K562 (cell line): ENCODE data around the gene MEGF11. TPM values are rescaled to one million over a fixed set of nuclear protein-coding genes. Genes with fewer than 3 reads are reported as not detected.

Source experiments
- ATAC-seq: fragments of 200-7000 bp; cut with Tn5 transposase; 3 replicates; pipeline ENCODE4 v1.9.1; 2020; ENCODE audit warnings: moderate library complexity
- BruUV-seq: library from RNA; stranded (reverse); fragments of 400-500 nt; replicated peaks from 2 replicates; lab custom pipeline; 2021; lab: Mats Ljungman, UMichigan
- CTCF ChIA-PET: fragments of 300-600 bp; formaldehyde crosslinking; extraction: SDS; loops from one replicate; lab custom pipeline; 2021; ENCODE audit warnings: low intra/inter-chr PET ratio; lab: Yijun Ruan, JAX
- POLR2A ChIA-PET: fragments of 300-600, 350-650 bp; sonication (Branson Sonifier 250); formaldehyde crosslinking; extraction: SDS; loops from one replicate; lab custom pipeline; 2021; ENCODE audit warnings: antibody characterized with exemption, inconsistent platforms; lab: Yijun Ruan, JAX
- DNase-seq, 4 experiments: peaks; one replicate each; pipeline versions ENCODE4 v3.0.0 to v3.0.0-alpha.2; 2011 to 2018; ENCODE audit warnings: low spot score in 3 of 4, mixed read lengths in 3 of 4; ENCODE audit errors: extremely low read depth in 1 of 4
- FAIRE-seq: peaks from 2 replicates; lab custom pipeline; 2011; peaks lifted over from hg19 to GRCh38; lab: Jason Lieb, UNC
- H2AFZ ChIP-seq: 2 replicates; pipeline ENCODE4 v1.6.0; 2011; ENCODE audit warnings: low read depth, low read length, control low read depth, inconsistent platforms
- H3K27ac ChIP-seq: fragments of 200-600 bp; 3 replicates; pipeline ENCODE4 v1.8.0; 2011; ENCODE audit warnings: low read depth, mild to moderate bottlenecking, control low read depth, inconsistent platforms, low read length, moderate library complexity, mixed read lengths; ENCODE audit errors: extremely low read depth
- H3K27me3 ChIP-seq, 2 experiments: fragments of 300-600 bp in 1 of 2; 2 replicates in 1 of 2; 3 replicates in 1 of 2; pipeline versions ENCODE4 v1.6.0 to v1.8.0; 2011; ENCODE audit warnings: inconsistent platforms in 2 of 2, low read length in 2 of 2, mild to moderate bottlenecking in 1 of 2, mixed read lengths in 1 of 2, moderate library complexity in 1 of 2; ENCODE audit not compliant: control insufficient read depth in 2 of 2, insufficient read depth in 2 of 2
- H3K36me3 ChIP-seq: fragments of 300-600 bp; 3 replicates; pipeline ENCODE4 v1.8.0; 2011; ENCODE audit warnings: mild to moderate bottlenecking, low read length, inconsistent platforms; ENCODE audit not compliant: control insufficient read depth, insufficient read depth
- H3K4me1 ChIP-seq, 2 experiments: fragments of 200-600 bp in 1 of 2; replicated peaks in 1 of 2; 2 replicates in 1 of 2; 3 replicates in 1 of 2; pipeline versions ENCODE4 v1.5.1 to v1.8.0; 2011; ENCODE audit warnings: inconsistent platforms in 2 of 2, low read length in 2 of 2, mild to moderate bottlenecking in 1 of 2, mixed read lengths in 1 of 2, moderate library complexity in 1 of 2; ENCODE audit not compliant: control insufficient read depth in 2 of 2, insufficient read depth in 2 of 2
- H3K4me2 ChIP-seq: 2 replicates; pipeline ENCODE4 v1.6.1; 2011; ENCODE audit warnings: low read length, control low read depth, inconsistent platforms, mixed read lengths; ENCODE audit not compliant: insufficient read depth
- H3K4me3 ChIP-seq: fragments of 200-600 bp; sonication (generic), shearing (Covaris generic); 2 replicates; pipeline ENCODE4 v1.5.1; 2016; ENCODE audit warnings: control low read depth, inconsistent platforms
- H3K79me2 ChIP-seq: fragments of 200-600 bp; 3 replicates; pipeline ENCODE4 v1.8.0; 2011; ENCODE audit warnings: low read length, inconsistent platforms; ENCODE audit not compliant: control insufficient read depth, insufficient read depth
- H3K9ac ChIP-seq, 2 experiments: 2 replicates each; pipeline versions ENCODE4 v1.6.0 to v1.6.1; 2011; ENCODE audit warnings: low read depth in 2 of 2, low read length in 2 of 2, control low read depth in 1 of 2, inconsistent platforms in 1 of 2, mild to moderate bottlenecking in 1 of 2, mixed read lengths in 1 of 2; ENCODE audit not compliant: insufficient read depth in 1 of 2
- H3K9me1 ChIP-seq: one replicate; pipeline ENCODE4 v1.6.0; 2011; ENCODE audit warnings: inconsistent platforms, mild to moderate bottlenecking, low read length, moderate library complexity; ENCODE audit not compliant: control insufficient read depth, insufficient read depth
- H3K9me3 ChIP-seq: replicated peaks from 2 replicates; pipeline ENCODE4 v1.5.1; 2011; ENCODE audit warnings: low read depth, low read length, inconsistent platforms; ENCODE audit not compliant: control insufficient read depth, insufficient read depth
- H4K20me1 ChIP-seq: replicated peaks from 2 replicates; pipeline ENCODE4 v1.6.1; 2011; ENCODE audit warnings: low read length, inconsistent platforms, mixed read lengths; ENCODE audit not compliant: control insufficient read depth, insufficient read depth
- CSDE1 ChIP-seq, 2 experiments: fragments of 450-650 bp; IDR thresholded peaks; 2 replicates each; pipeline ENCODE4 v1.6.1; 2016; ENCODE audit warnings: mild to moderate bottlenecking in 1 of 2
- EGR1 ChIP-seq: fragments of 450-650 bp; conservative IDR thresholded peaks from 2 replicates; pipeline ENCODE4 v1.6.1; 2017; ENCODE audit warnings: mild to moderate bottlenecking
- GABPB1 ChIP-seq: sonication (generic); formaldehyde crosslinking; IDR thresholded peaks from 2 replicates; pipeline ENCODE4 v1.8.0; 2022; ENCODE audit warnings: mild to moderate bottlenecking, missing genetic modification reagents
- HOXB6 ChIP-seq: fragments of 250-450 bp; sonication (Bioruptor Pico); IDR thresholded peaks from 2 replicates; pipeline ENCODE4 v1.5.1; 2022; ENCODE audit warnings: mild to moderate bottlenecking, borderline replicate concordance
- KAT2B ChIP-seq: IDR thresholded peaks from one replicate; pipeline ENCODE4 v1.6.1; 2012; ENCODE audit warnings: low read depth, mild to moderate bottlenecking, control low read depth, inconsistent platforms, low read length, moderate library complexity
- KAT8 ChIP-seq: fragments of 450-650 bp; IDR thresholded peaks from 2 replicates; pipeline ENCODE4 v1.6.1; 2016; ENCODE audit warnings: low read depth, mild to moderate bottlenecking
- KLF13 ChIP-seq: fragments of 450-650 bp; IDR thresholded peaks from 2 replicates; pipeline ENCODE4 v1.6.1; 2016; ENCODE audit warnings: missing genetic modification characterization, low read depth, mild to moderate bottlenecking, missing compliant biosample characterization, moderate library complexity, borderline replicate concordance
- POU5F1 ChIP-seq: fragments of 150-350 bp; IDR thresholded peaks from 2 replicates; pipeline ENCODE4 v1.6.1; 2014; ENCODE audit warnings: borderline replicate concordance, low read length, low read depth, mild to moderate bottlenecking; ENCODE audit not compliant: partially characterized antibody
- SAP30 ChIP-seq: fragments of 200-600 bp; sonication (generic); IDR thresholded peaks from 2 replicates; pipeline ENCODE4 v1.6.1; 2012; ENCODE audit warnings: borderline replicate concordance, low read depth, mild to moderate bottlenecking, moderate library complexity, low read length, control low read depth, inconsistent platforms; ENCODE audit not compliant: insufficient read depth, poor library complexity, severe bottlenecking
- SIX5 ChIP-seq, 2 experiments: IDR thresholded peaks; 2 replicates each; pipeline ENCODE4 v1.6.1; 2011; ENCODE audit warnings: low read length in 2 of 2, borderline replicate concordance in 1 of 2, low read depth in 1 of 2, mild to moderate bottlenecking in 1 of 2, moderate library complexity in 1 of 2; ENCODE audit not compliant: insufficient read depth in 1 of 2
- ZNF23 ChIP-seq: fragments of 250-450 bp; sonication (Bioruptor Pico); IDR thresholded peaks from 2 replicates; pipeline ENCODE4 v1.4.0; 2020; ENCODE audit warnings: mild to moderate bottlenecking
- ZNF589 ChIP-seq: fragments of 200-800 bp; sonication (Bioruptor generic); IDR thresholded peaks from 2 replicates; pipeline ENCODE4 v1.6.1; 2016; ENCODE audit warnings: low read depth, missing genetic modification characterization, missing compliant biosample characterization
- WGBS: fragments of 100-300 bp; shearing (Covaris generic); methylation state at CpG from one replicate; pipeline ENCODE4 v1.1.6; 2016; ENCODE audit warnings: low coverage, mixed read lengths; ENCODE audit not compliant: insufficient coverage; ENCODE audit errors: missing lambda C conversion rate; 5-methylcytosine and 5-hydroxymethylcytosine counted together
- in situ Hi-C: fragments of 300-500 bp; cut with MboI; formaldehyde crosslinking; loops from 4 replicates; pipeline ENCODE4 v1.15.0; 2018; ENCODE audit warnings: inconsistent platforms, mixed read lengths
- intact Hi-C: fragments of 100-400 bp; cut with micrococcal nuclease; formaldehyde crosslinking; loops from 2 replicates; pipeline ENCODE4 v1.14.2; 2022
- polyA plus RNA-seq, 8 experiments: library from polyadenylated mRNA; depleted of rRNA in 4 of 8; stranded (reverse) in 5 of 8; unstranded in 3 of 8; fragments of >200 nt; fragmentation: Nextera tagmentation in 2 of 8; fragmentation: Illumina TruSeq in 1 of 8; extraction: Ambion mirVana in 2 of 8; extraction: Trizol in 1 of 8; gene quantifications; 2 replicates each; pipeline versions ENCODE4 v1.2.1 to v1.2.3, GENCODE V29; 2011 to 2014; ENCODE audit warnings: inconsistent platforms in 1 of 8, missing spikeins in 1 of 8
- total RNA-seq, 7 experiments: library from RNA; depleted of rRNA in 6 of 7; stranded (reverse); fragments of >200 nt in 6 of 7; fragmentation: Illumina TruSeq in 2 of 7; extraction: Trizol in 2 of 7; gene quantifications; 2 replicates each; pipeline versions ENCODE4 v1.2.1 to v1.2.3, GENCODE V29; 2011 to 2021; ENCODE audit warnings: low replicate concordance in 1 of 7
- TF ChIP-seq, protein P1 (sequence below): fragments of 450-650 bp; formaldehyde crosslinking; IDR thresholded peaks from 2 replicates; pipeline ENCODE4 v1.4.0; 2020; ENCODE audit warnings: mild to moderate bottlenecking
- TF ChIP-seq, protein P2 (sequence below), 2 experiments: fragments of 450-650 bp; IDR thresholded peaks; 2 replicates each; pipeline ENCODE4 v1.6.1; 2018; ENCODE audit warnings: mild to moderate bottlenecking in 2 of 2, low read depth in 1 of 2; ENCODE audit not compliant: partially characterized antibody in 2 of 2

Gene MEGF11
- total and polyA plus RNA-seq, 9 of the 15 experiments (the other 6 are each of a cell fraction or from before 2014, with no cell fraction given): 0.06 to 0.23 (median 0.20) TPM; not detected in 6

DNA sequence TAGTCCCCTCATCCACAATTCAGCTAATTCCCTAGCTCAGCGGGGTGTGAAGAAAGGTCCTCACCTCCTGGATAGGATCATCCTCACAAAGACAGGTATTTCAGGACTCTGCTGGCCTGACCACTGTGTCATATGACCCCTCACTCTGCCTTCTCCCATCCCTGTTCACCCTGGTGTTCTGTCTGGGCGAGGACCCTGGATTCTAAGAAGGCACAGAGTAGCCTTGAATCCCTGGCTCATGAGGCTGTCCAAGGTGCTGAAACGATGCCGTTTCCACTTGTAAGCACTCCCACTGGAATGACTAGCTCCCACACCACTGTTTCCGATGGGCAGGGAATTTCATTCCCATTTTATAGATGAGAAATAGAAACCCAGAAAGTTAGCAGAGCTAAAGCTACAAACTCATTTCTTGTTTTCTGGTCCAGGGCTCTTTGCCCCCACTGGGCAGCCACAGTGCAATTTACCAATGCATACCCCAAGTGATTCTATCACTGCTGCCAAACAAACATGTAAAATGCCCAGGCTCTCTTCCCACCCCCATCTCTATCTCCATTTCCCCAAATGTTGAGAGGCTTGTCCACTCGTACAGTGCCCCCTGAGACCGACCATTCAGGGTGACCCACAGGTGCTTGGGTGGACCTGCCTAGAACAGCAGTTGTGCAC is 301.0 kb downstream of the MEGF11 start:
- Histone ChIP-seq H3K27ac (no peak overlapping the region), H3K4me2 (no peak overlapping the region), H3K9ac (no peak overlapping the region), H3K4me1 (no peaks in the 10 kb centered on the region), H3K27me3 (peaks cover 25 to 29% of the 10 kb centered on the region in 2 experiments; a peak in 4 of 5 replicates), H3K79me2 (no peaks in the 10 kb centered on the region), H4K20me1 (peaks cover 19% of the 10 kb centered on the region; the same call in 1 of the 2 replicates), H3K4me3 (no peak overlapping the region), H3K9me3 (no peaks in the 10 kb centered on the region), H3K9me1 (peaks cover 2% of the 10 kb centered on the region), H3K36me3 (no peaks in the 10 kb centered on the region), H2AFZ (no peak overlapping the region)
- 0% methylated on average over 6 of the region's 7 CpGs for WGBS
- BruUV-seq: no TSS peak
- in situ Hi-C loops: no loop called here
- peak in 3 of 4 experiments; percentile 42 to 44 (median 43) for DNase-seq
- ATAC-seq: peak; percentile 72
- POLR2A ChIA-PET: interaction anchor here (0.8 to 1.2 kb wide), 4 partner anchors 11 to 629 kb away, joined by 3 to 4 read pairs (median 4); no protein-coding TSS in a partner anchor
- CTCF ChIA-PET: no interaction called here
- peak; percentile 73 for FAIRE-seq
- intact Hi-C loops: no loop called here
- TF ChIP-seq GABPB1 (CRISPR knock-in tag): no peak
- no peak for TF ChIP-seq SAP30
- TF ChIP-seq HOXB6 (CRISPR knock-in tag): no peak
- TF ChIP-seq KAT2B: no peak
- no peak for TF ChIP-seq KLF13 (tag)
- TF ChIP-seq, protein P1, sequence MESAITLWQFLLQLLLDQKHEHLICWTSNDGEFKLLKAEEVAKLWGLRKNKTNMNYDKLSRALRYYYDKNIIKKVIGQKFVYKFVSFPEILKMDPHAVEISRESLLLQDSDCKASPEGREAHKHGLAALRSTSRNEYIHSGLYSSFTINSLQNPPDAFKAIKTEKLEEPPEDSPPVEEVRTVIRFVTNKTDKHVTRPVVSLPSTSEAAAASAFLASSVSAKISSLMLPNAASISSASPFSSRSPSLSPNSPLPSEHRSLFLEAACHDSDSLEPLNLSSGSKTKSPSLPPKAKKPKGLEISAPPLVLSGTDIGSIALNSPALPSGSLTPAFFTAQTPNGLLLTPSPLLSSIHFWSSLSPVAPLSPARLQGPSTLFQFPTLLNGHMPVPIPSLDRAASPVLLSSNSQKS: no peak
- TF ChIP-seq KAT8: no peak
- TF ChIP-seq, protein P2, sequence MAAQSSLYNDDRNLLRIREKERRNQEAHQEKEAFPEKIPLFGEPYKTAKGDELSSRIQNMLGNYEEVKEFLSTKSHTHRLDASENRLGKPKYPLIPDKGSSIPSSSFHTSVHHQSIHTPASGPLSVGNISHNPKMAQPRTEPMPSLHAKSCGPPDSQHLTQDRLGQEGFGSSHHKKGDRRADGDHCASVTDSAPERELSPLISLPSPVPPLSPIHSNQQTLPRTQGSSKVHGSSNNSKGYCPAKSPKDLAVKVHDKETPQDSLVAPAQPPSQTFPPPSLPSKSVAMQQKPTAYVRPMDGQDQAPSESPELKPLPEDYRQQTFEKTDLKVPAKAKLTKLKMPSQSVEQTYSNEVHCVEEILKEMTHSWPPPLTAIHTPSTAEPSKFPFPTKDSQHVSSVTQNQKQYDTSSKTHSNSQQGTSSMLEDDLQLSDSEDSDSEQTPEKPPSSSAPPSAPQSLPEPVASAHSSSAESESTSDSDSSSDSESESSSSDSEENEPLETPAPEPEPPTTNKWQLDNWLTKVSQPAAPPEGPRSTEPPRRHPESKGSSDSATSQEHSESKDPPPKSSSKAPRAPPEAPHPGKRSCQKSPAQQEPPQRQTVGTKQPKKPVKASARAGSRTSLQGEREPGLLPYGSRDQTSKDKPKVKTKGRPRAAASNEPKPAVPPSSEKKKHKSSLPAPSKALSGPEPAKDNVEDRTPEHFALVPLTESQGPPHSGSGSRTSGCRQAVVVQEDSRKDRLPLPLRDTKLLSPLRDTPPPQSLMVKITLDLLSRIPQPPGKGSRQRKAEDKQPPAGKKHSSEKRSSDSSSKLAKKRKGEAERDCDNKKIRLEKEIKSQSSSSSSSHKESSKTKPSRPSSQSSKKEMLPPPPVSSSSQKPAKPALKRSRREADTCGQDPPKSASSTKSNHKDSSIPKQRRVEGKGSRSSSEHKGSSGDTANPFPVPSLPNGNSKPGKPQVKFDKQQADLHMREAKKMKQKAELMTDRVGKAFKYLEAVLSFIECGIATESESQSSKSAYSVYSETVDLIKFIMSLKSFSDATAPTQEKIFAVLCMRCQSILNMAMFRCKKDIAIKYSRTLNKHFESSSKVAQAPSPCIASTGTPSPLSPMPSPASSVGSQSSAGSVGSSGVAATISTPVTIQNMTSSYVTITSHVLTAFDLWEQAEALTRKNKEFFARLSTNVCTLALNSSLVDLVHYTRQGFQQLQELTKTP (IDR thresholded peaks at IDR 0.05; ENCODE audit: low read depth in 1 of 2, partially characterized antibody in 2 of 2): peak in 1 of 2 experiments; percentile 75
- TF ChIP-seq SIX5 (IDR thresholded peaks at IDR 0.05; ENCODE audit: borderline replicate concordance in 1 of 2, insufficient read depth in 1 of 2, low read depth in 1 of 2, low read length in 2 of 2): no peak
- no peak for TF ChIP-seq POU5F1
- TF ChIP-seq EGR1: no peak
- TF ChIP-seq CSDE1 (IDR thresholded peaks at IDR 0.05): no peak
- TF ChIP-seq ZNF23: no peak
- TF ChIP-seq ZNF589 (CRISPR knock-in tag): no peak
